ENCODE results near the gene LRP1.

LRP1 gene

DNA sequence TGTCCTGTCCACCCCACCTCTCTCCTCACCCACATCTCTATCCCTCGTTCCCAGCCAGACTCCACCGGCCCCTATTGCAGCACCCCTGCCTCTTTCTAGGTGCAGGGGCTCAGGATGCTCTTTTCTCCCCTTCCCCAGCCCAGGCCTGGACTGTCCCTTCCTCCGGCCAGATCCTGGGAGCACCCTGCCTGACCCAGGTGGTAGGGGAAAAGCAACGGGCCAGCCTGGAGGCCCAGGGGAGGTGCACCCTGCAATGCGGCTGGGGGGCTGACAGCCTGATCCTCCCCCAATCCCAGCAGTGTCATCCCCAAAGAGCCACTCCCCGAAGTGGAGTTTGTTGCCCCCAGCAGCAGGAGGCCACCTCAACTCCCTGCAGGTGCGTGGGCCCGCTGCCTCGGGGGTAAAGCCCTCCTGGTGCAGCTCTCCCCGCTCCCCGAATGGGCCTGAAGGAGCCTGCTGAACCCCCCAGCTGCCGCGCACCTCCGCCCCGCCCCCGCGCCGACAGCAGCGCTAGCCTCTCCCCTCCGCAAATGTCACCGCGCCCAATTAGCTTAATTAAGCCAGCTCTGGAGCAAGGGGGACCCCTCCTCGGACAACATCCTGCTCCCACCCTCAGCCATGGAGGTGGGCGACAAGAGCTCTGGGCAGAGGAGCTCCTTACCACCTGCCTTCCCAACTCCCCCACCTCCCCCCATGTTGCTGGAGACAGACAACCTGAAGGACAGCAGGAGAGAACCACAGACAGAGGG is 93.1 kb downstream of the LRP1 start:
- peaks cover 71% of the 10 kb centered on the region for H3K79me2 ChIP-seq (ENCODE audit: control insufficient read depth, low read length)
- H3K4me2 ChIP-seq (ENCODE audit: low read length): peak overlapping the region; percentile 91
- TF ChIP-seq CTCF (IDR thresholded peaks at IDR 0.05; ENCODE audit: low read depth, low read length, poor library complexity, severe bottlenecking) (no peak), EZH2phosphoT487 (IDR thresholded peaks at IDR 0.05; ENCODE audit: borderline replicate concordance, low read length) (no peak)
- H3K27me3 ChIP-seq (ENCODE audit: control insufficient read depth, low read length): no peaks in the 10 kb centered on the region
- H4K20me1 ChIP-seq (ENCODE audit: control insufficient read depth, insufficient read depth, low read depth, low read length): peaks cover 5% of the 10 kb centered on the region; the same call in 1 of the 2 replicates
- no peaks in the 10 kb centered on the region for H3K9me2 ChIP-seq (replicated peaks; ENCODE audit: control insufficient read depth, low read length)
- H3K36me3 ChIP-seq (ENCODE audit: control insufficient read depth, low read length): peaks cover 24% of the 10 kb centered on the region
- H3K4me1 ChIP-seq (ENCODE audit: control insufficient read depth, low read length): peaks cover 88% of the 10 kb centered on the region
- no peaks in the 10 kb centered on the region for H3K9me3 ChIP-seq (ENCODE audit: control insufficient read depth, insufficient read depth, low read length)
- H3K4me3 ChIP-seq (ENCODE audit: low read length): peak overlapping the region; percentile 76
- no peak overlapping the region for H3K27ac ChIP-seq (ENCODE audit: low read depth, low read length)
- H3F3A ChIP-seq (ENCODE audit: control insufficient read depth, insufficient read depth): peaks cover 17% of the 10 kb centered on the region

- Histone ChIP-seq H3K4me3 (ENCODE audit: low read length) (peak overlapping the region; percentile 76), H3K79me2 (ENCODE audit: control insufficient read depth, low read length) (peaks cover 63% of the 10 kb centered on the region), H3F3A (ENCODE audit: control insufficient read depth, insufficient read depth) (peaks cover 26% of the 10 kb centered on the region), H4K20me1 (ENCODE audit: control insufficient read depth, insufficient read depth, low read depth, low read length) (peaks cover 3% of the 10 kb centered on the region; the same call in 1 of the 2 replicates), H3K27ac (ENCODE audit: low read depth, low read length) (peak overlapping the region; percentile 95), H3K27me3 (ENCODE audit: control insufficient read depth, low read length) (no peaks in the 10 kb centered on the region), H3K36me3 (ENCODE audit: control insufficient read depth, low read length) (peaks cover 21% of the 10 kb centered on the region), H3K9me2 (replicated peaks; ENCODE audit: control insufficient read depth, low read length) (no peaks in the 10 kb centered on the region), H3K4me2 (ENCODE audit: low read length) (peak overlapping the region; percentile 91), H3K4me1 (ENCODE audit: control insufficient read depth, low read length) (peaks cover 95% of the 10 kb centered on the region), H3K9me3 (ENCODE audit: control insufficient read depth, insufficient read depth, low read length) (no peaks in the 10 kb centered on the region)
- no peak for TF ChIP-seq EZH2phosphoT487 (IDR thresholded peaks at IDR 0.05; ENCODE audit: borderline replicate concordance, low read length)
- peak; percentile 9 for TF ChIP-seq CTCF (IDR thresholded peaks at IDR 0.05; ENCODE audit: low read depth, low read length, poor library complexity, severe bottlenecking)
These were observed 94.3 kb downstream of the LRP1 start for GRCh38 chr12:57222286-57223190.

GRCh38 chr12:57223191-57224165 is 95.2 kb downstream of the LRP1 start:
- Histone ChIP-seq H3F3A (ENCODE audit: control insufficient read depth, insufficient read depth) (peaks cover 30% of the 10 kb centered on the region), H3K36me3 (ENCODE audit: control insufficient read depth, low read length) (peaks cover 13% of the 10 kb centered on the region), H3K9me3 (ENCODE audit: control insufficient read depth, insufficient read depth, low read length) (no peaks in the 10 kb centered on the region), H3K4me1 (ENCODE audit: control insufficient read depth, low read length) (peaks cover 95% of the 10 kb centered on the region), H3K4me2 (ENCODE audit: low read length) (peak overlapping the region; percentile 91), H3K27me3 (ENCODE audit: control insufficient read depth, low read length) (no peaks in the 10 kb centered on the region), H3K27ac (ENCODE audit: low read depth, low read length) (peak overlapping the region; percentile 95), H3K79me2 (ENCODE audit: control insufficient read depth, low read length) (peaks cover 54% of the 10 kb centered on the region), H3K4me3 (ENCODE audit: low read length) (peak overlapping the region; percentile 76), H4K20me1 (ENCODE audit: control insufficient read depth, insufficient read depth, low read depth, low read length) (no peaks in the 10 kb centered on the region), H3K9me2 (replicated peaks; ENCODE audit: control insufficient read depth, low read length) (no peaks in the 10 kb centered on the region)
- TF ChIP-seq EZH2phosphoT487 (IDR thresholded peaks at IDR 0.05; ENCODE audit: borderline replicate concordance, low read length) (no peak), CTCF (IDR thresholded peaks at IDR 0.05; ENCODE audit: low read depth, low read length, poor library complexity, severe bottlenecking) (no peak)

All from DOHH2 (cell line).